Keratinocyte (primary cell): ENCODE measurements around the gene LAMB1. TPM values are rescaled to one million over a fixed set of nuclear protein-coding genes. Genes with fewer than 3 reads are reported as not detected.

ENCODE experiments used
- DNase-seq: peaks from one replicate; pipeline ENCODE4 v3.0.0-alpha.2; 2011; ENCODE audit warnings: low read depth, missing footprints, low spot score
- FAIRE-seq: peaks from 2 replicates; lab custom pipeline; 2011; peaks lifted over from hg19 to GRCh38; lab: Jason Lieb, UNC
- H2AFZ ChIP-seq: 2 replicates; pipeline ENCODE4 v1.6.0; 2012; ENCODE audit warnings: low read length, control low read depth, inconsistent platforms; ENCODE audit not compliant: control insufficient read depth
- H3K27ac ChIP-seq: 2 replicates; pipeline ENCODE4 v1.5.1; 2011; ENCODE audit warnings: low read length; ENCODE audit not compliant: control insufficient read depth, insufficient read depth
- H3K27me3 ChIP-seq: 3 replicates; pipeline ENCODE4 v1.6.0; 2011; ENCODE audit warnings: low read length; ENCODE audit not compliant: control insufficient read depth, insufficient read depth; ENCODE audit errors: extremely low read depth
- H3K36me3 ChIP-seq, 2 experiments: 2 replicates in 1 of 2; 3 replicates in 1 of 2; pipeline ENCODE4 v1.5.1; 2011; ENCODE audit warnings: low read length in 2 of 2, mild to moderate bottlenecking in 1 of 2; ENCODE audit not compliant: control insufficient read depth in 2 of 2, insufficient read depth in 2 of 2; ENCODE audit errors: extremely low read depth in 1 of 2
- H3K4me1 ChIP-seq: 3 replicates; pipeline ENCODE4 v1.5.1; 2011; ENCODE audit warnings: low read length; ENCODE audit not compliant: control insufficient read depth, insufficient read depth; ENCODE audit errors: extremely low read depth
- H3K4me2 ChIP-seq: 3 replicates; pipeline ENCODE4 v1.6.0; 2011; ENCODE audit warnings: low read depth, low read length; ENCODE audit not compliant: control insufficient read depth, insufficient read depth; ENCODE audit errors: extremely low read depth
- H3K4me3 ChIP-seq, 3 experiments: fragments of 200-600 bp in 1 of 3; sonication (generic) in 1 of 3; 2 replicates in 2 of 3; 3 replicates in 1 of 3; pipeline ENCODE4 v1.5.1; 2011 to 2016; ENCODE audit warnings: low read length in 3 of 3, mild to moderate bottlenecking in 3 of 3, control low read depth in 2 of 3, inconsistent platforms in 1 of 3, low read depth in 1 of 3, mixed read lengths in 1 of 3, mixed run types in 1 of 3, moderate library complexity in 1 of 3; ENCODE audit not compliant: control insufficient read depth in 2 of 3, insufficient read depth in 2 of 3; ENCODE audit errors: extremely low read depth in 1 of 3
- H3K79me2 ChIP-seq: 2 replicates; pipeline ENCODE4 v1.6.0; 2012; ENCODE audit warnings: low read length; ENCODE audit not compliant: control insufficient read depth, insufficient read depth
- H3K9ac ChIP-seq: 3 replicates; pipeline ENCODE4 v1.6.0; 2011; ENCODE audit warnings: low read length; ENCODE audit not compliant: control insufficient read depth, insufficient read depth; ENCODE audit errors: extremely low read depth
- H3K9me1 ChIP-seq: 3 replicates; pipeline ENCODE4 v1.6.0; 2011; ENCODE audit warnings: low read length; ENCODE audit not compliant: control insufficient read depth, insufficient read depth; ENCODE audit errors: extremely low read depth
- H3K9me3 ChIP-seq: 2 replicates; pipeline ENCODE4 v1.5.1; 2012; ENCODE audit warnings: low read depth, low read length; ENCODE audit not compliant: control insufficient read depth
- H4K20me1 ChIP-seq: 3 replicates; pipeline ENCODE4 v1.6.0; 2011; ENCODE audit warnings: low read length; ENCODE audit not compliant: control insufficient read depth, insufficient read depth; ENCODE audit errors: extremely low read depth
- CTCF ChIP-seq, 3 experiments: IDR thresholded peaks in 1 of 3; conservative IDR thresholded peaks in 1 of 3; optimal IDR thresholded peaks in 1 of 3; 2 replicates in 2 of 3; 3 replicates in 1 of 3; pipeline versions ENCODE3 to v1.5.1; 2011; ENCODE audit warnings: low read length in 3 of 3, mild to moderate bottlenecking in 3 of 3, moderate library complexity in 2 of 3, control low read depth in 1 of 3, inconsistent platforms in 1 of 3; ENCODE audit not compliant: insufficient read depth in 2 of 3; ENCODE audit errors: extremely low read depth in 1 of 3
- EZH2 ChIP-seq: IDR thresholded peaks from one replicate; pipeline ENCODE4 v1.6.1; 2012; ENCODE audit warnings: inconsistent platforms, mild to moderate bottlenecking, low read length, moderate library complexity
- dilution Hi-C: fragments of 300-500 bp; cut with MboI; formaldehyde crosslinking; loops from one replicate; pipeline ENCODE4 v1.7.0; 2020; ENCODE audit warnings: low sequenced_read_pairs; ENCODE audit not compliant: extremely low pct_ligation_motif_present
- polyA plus RNA-seq, 5 experiments: library from polyadenylated mRNA; depleted of rRNA in 3 of 5; stranded (reverse) in 3 of 5; stranded (forward) in 1 of 5; unstranded in 1 of 5; fragments of >200 nt; gene quantifications; 1 replicate in 1 of 5; 2 replicates in 3 of 5; 3 replicates in 1 of 5; pipeline versions ENCODE4 v1.2.1 to v1.2.3, GENCODE V29; 2011 to 2012; ENCODE audit warnings: missing spikeins in 2 of 5, low read depth in 1 of 5, low replicate concordance in 1 of 5

LAMB1 gene
- polyA plus RNA-seq, 1 donor (not counting 4 experiments of a cell fraction or from before 2014, with no cell fraction given): 97.9 TPM

GRCh38 chr7:107975394-107976013, 27.5 kb downstream of the LAMB1 start:
- H3K9me3 ChIP-seq: no peaks in the 10 kb centered on the region
- no peak overlapping the region for H3K9ac ChIP-seq
- H3K4me1 ChIP-seq: peaks cover 31% of the 10 kb centered on the region
- no peak overlapping the region for H3K4me3 ChIP-seq
- no peaks in the 10 kb centered on the region for H3K79me2 ChIP-seq
- H3K9me1 ChIP-seq: no peaks in the 10 kb centered on the region
- dilution Hi-C loops: no loop called here
- TF ChIP-seq CTCF (optimal IDR thresholded peaks at IDR 0.05 in 1 of 3, IDR thresholded peaks at IDR 0.05 in 1 of 3, conservative IDR thresholded peaks at IDR 0.05 in 1 of 3; ENCODE audit: extremely low read depth in 1 of 3, insufficient read depth in 2 of 3, low read length in 3 of 3) (no peak), EZH2 (no peak)
- DNase-seq (no peak), FAIRE-seq (no peak)
- H2AFZ ChIP-seq: no peak overlapping the region
- no peak overlapping the region for H3K27ac ChIP-seq
- no peaks in the 10 kb centered on the region for H4K20me1 ChIP-seq
- no peaks in the 10 kb centered on the region for H3K27me3 ChIP-seq
- H3K36me3 ChIP-seq: peaks cover 27 to 53% of the 10 kb centered on the region in 2 experiments
- H3K4me2 ChIP-seq: no peak overlapping the region

GRCh38 chr7:107973861-107974260, 29.1 kb downstream of the LAMB1 start:
- no peaks in the 10 kb centered on the region for H3K9me1 ChIP-seq
- H3K4me2 ChIP-seq: no peak overlapping the region
- H3K4me3 ChIP-seq: no peak overlapping the region
- FAIRE-seq (no peak), DNase-seq (no peak)
- TF ChIP-seq CTCF (optimal IDR thresholded peaks at IDR 0.05 in 1 of 3, IDR thresholded peaks at IDR 0.05 in 1 of 3, conservative IDR thresholded peaks at IDR 0.05 in 1 of 3; ENCODE audit: extremely low read depth in 1 of 3, insufficient read depth in 2 of 3, low read length in 3 of 3): no peak
- TF ChIP-seq EZH2: no peak
- no peak overlapping the region for H3K27ac ChIP-seq
- H3K27me3 ChIP-seq: no peaks in the 10 kb centered on the region
- no peaks in the 10 kb centered on the region for H3K9me3 ChIP-seq
- H3K79me2 ChIP-seq: peaks cover 5% of the 10 kb centered on the region
- no peaks in the 10 kb centered on the region for H4K20me1 ChIP-seq
- peaks cover 31% of the 10 kb centered on the region for H3K4me1 ChIP-seq
- H3K9ac ChIP-seq: no peak overlapping the region
- H3K36me3 ChIP-seq: peaks cover 20 to 45% of the 10 kb centered on the region in 2 experiments
- no peak overlapping the region for H2AFZ ChIP-seq
- dilution Hi-C loops: no loop called here
